Neural cell (in vitro differentiated cells): Measurements from ENCODE around the gene ZBTB7C. TPM values are rescaled to one million over a fixed set of nuclear protein-coding genes. Genes with fewer than 3 reads are reported as not detected.

Experiments
- H2AFZ ChIP-seq: fragments of 200-600, 300-800 bp; sonication (generic), shearing (Covaris generic); 2 replicates; pipeline ENCODE4 v1.6.0; 2014; ENCODE audit warnings: low read depth, mild to moderate bottlenecking, antibody characterized with exemption, low read length, moderate library complexity
- H3F3A ChIP-seq: fragments of 200-600 bp; shearing (Covaris generic); 2 replicates; pipeline ENCODE4 v1.6.1; 2016; ENCODE audit warnings: mild to moderate bottlenecking, moderate library complexity, mixed read lengths, antibody characterized with exemption, low read length; ENCODE audit not compliant: insufficient read depth, poor library complexity, severe bottlenecking
- H3K27ac ChIP-seq: fragments of 200-600, 300-800 bp; sonication (generic), shearing (Covaris generic); 2 replicates; pipeline ENCODE4 v1.5.1; 2014; ENCODE audit warnings: mild to moderate bottlenecking, low read length, moderate library complexity
- H3K27me3 ChIP-seq: fragments of 300-800, 200-600 bp; sonication (generic), shearing (Covaris generic); 2 replicates; pipeline ENCODE4 v1.6.0; 2014; ENCODE audit warnings: mild to moderate bottlenecking, low read depth, low read length, moderate library complexity; ENCODE audit not compliant: insufficient read depth
- H3K36me3 ChIP-seq: fragments of 300-800, 200-600 bp; sonication (generic), shearing (Covaris generic); 2 replicates; pipeline ENCODE4 v1.5.1; 2014; ENCODE audit warnings: mild to moderate bottlenecking, antibody characterized with exemption, low read length, moderate library complexity; ENCODE audit not compliant: insufficient read depth
- H3K4me2 ChIP-seq: fragments of 300-800, 200-600 bp; sonication (generic), shearing (Covaris generic); 2 replicates; pipeline ENCODE4 v1.6.0; 2014; ENCODE audit warnings: mild to moderate bottlenecking, low read length
- H3K4me3 ChIP-seq: fragments of 300-800, 200-600 bp; sonication (generic), shearing (Covaris generic); 2 replicates; pipeline ENCODE4 v1.5.1; 2014; ENCODE audit warnings: mild to moderate bottlenecking, low read length, moderate library complexity
- H3K79me2 ChIP-seq: fragments of 200-600 bp; shearing (Covaris generic); replicated peaks from 2 replicates; pipeline ENCODE4 v1.6.0; 2014; ENCODE audit warnings: mild to moderate bottlenecking, low read length, moderate library complexity; ENCODE audit not compliant: insufficient read depth
- H3K9ac ChIP-seq: fragments of 300-800, 200-600 bp; sonication (generic), shearing (Covaris generic); 2 replicates; pipeline ENCODE4 v1.6.1; 2016; ENCODE audit warnings: mild to moderate bottlenecking, low read length, mixed read lengths
- H3K9me2 ChIP-seq: fragments of 200-600 bp; shearing (Covaris generic); 2 replicates; pipeline ENCODE4 v1.6.1; 2016; ENCODE audit warnings: mild to moderate bottlenecking, low read length, mixed read lengths; ENCODE audit not compliant: insufficient read depth
- H3K9me3 ChIP-seq: fragments of 200-600, 300-800 bp; sonication (generic), shearing (Covaris generic); 2 replicates; pipeline ENCODE4 v1.6.1; 2016; ENCODE audit warnings: mild to moderate bottlenecking, mixed run types, low read length, moderate library complexity, mixed read lengths
- H4K20me1 ChIP-seq: fragments of 200-600 bp; shearing (Covaris generic); 2 replicates; pipeline ENCODE4 v1.6.1; 2016; ENCODE audit warnings: mild to moderate bottlenecking, mixed run types; ENCODE audit not compliant: insufficient read depth
- EP300 ChIP-seq: fragments of 450-650 bp; conservative IDR thresholded peaks from 2 replicates; pipeline ENCODE4 v1.6.1; 2014; ENCODE audit warnings: antibody characterized with exemption, mild to moderate bottlenecking, moderate library complexity; ENCODE audit not compliant: poor library complexity, severe bottlenecking
- EZH2 ChIP-seq: fragments of 200-600, 300-800 bp; shearing (Covaris generic), sonication (generic); IDR thresholded peaks from 2 replicates; pipeline ENCODE4 v1.6.1; 2014; ENCODE audit warnings: antibody characterized with exemption, low read length, borderline replicate concordance, mild to moderate bottlenecking; ENCODE audit not compliant: insufficient read depth, poor library complexity, severe bottlenecking
- MXI1 ChIP-seq: fragments of 450-650 bp; conservative IDR thresholded peaks from 2 replicates; pipeline ENCODE4 v1.6.1; 2014; ENCODE audit warnings: antibody characterized with exemption, mild to moderate bottlenecking; ENCODE audit not compliant: poor library complexity, severe bottlenecking
- POLR2AphosphoS5 ChIP-seq: IDR thresholded peaks from 2 replicates; pipeline ENCODE4 v1.6.1; 2012
- RAD21 ChIP-seq: fragments of 450-650 bp; conservative IDR thresholded peaks from 2 replicates; pipeline ENCODE4 v1.6.1; 2014; ENCODE audit warnings: antibody characterized with exemption, mild to moderate bottlenecking, moderate library complexity
- REST ChIP-seq: IDR thresholded peaks from 2 replicates; pipeline ENCODE4 v1.6.1; 2012; ENCODE audit warnings: borderline replicate concordance
- SMC3 ChIP-seq: fragments of 450-650 bp; conservative IDR thresholded peaks from 2 replicates; pipeline ENCODE4 v1.6.1; 2014; ENCODE audit warnings: antibody characterized with exemption, mild to moderate bottlenecking, moderate library complexity; ENCODE audit not compliant: poor library complexity
- TAF1 ChIP-seq: IDR thresholded peaks from 2 replicates; pipeline ENCODE4 v1.6.1; 2012; ENCODE audit warnings: low read depth
- polyA plus RNA-seq: library from polyadenylated mRNA; depleted of rRNA; stranded (reverse); fragments of >200 nt; gene quantifications from 2 replicates; pipeline ENCODE4 v1.2.3, GENCODE V29; 2014
- TF ChIP-seq, protein P1 (sequence below): fragments of 450-650 bp; IDR thresholded peaks from 2 replicates; pipeline ENCODE4 v1.5.1; 2014; ENCODE audit warnings: antibody characterized with exemption, mild to moderate bottlenecking, moderate library complexity; ENCODE audit not compliant: poor library complexity, severe bottlenecking

The ZBTB7C gene
- polyA plus RNA-seq, 1 donor from 2014 or later, result 2.4 TPM

DNA sequence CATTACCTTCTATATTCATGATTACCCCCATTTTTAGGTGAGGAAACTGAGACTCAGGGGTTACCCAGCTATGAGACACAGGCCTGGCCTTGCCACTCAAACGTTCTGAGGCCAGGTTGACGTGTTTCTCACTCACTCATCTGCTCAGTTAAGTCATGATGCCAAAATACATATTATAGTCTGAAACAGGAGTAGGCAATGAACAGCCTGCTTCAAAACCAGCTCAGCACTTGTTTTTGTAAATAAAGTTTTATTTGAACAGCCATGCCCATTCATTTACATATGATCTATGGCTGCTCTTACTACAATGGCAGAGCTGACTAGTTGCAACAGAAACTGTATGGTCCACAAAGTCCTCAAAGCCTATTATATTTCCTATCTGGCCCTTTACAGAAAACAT, 404.6 kb downstream of the ZBTB7C start:
- no peak overlapping the region for H3K27ac ChIP-seq
- H3K4me2 ChIP-seq, result no peak overlapping the region
- no peak overlapping the region for H3K4me3 ChIP-seq
- H3K9ac ChIP-seq, result no peak overlapping the region
- H4K20me1 ChIP-seq, result no peaks in the 10 kb centered on the region
- H3K79me2 ChIP-seq, result no peaks in the 10 kb centered on the region
- H3K27me3 ChIP-seq, result no peaks in the 10 kb centered on the region
- H2AFZ ChIP-seq, result no peak overlapping the region
- no peaks in the 10 kb centered on the region for H3K9me2 ChIP-seq
- TF ChIP-seq, protein P1, sequence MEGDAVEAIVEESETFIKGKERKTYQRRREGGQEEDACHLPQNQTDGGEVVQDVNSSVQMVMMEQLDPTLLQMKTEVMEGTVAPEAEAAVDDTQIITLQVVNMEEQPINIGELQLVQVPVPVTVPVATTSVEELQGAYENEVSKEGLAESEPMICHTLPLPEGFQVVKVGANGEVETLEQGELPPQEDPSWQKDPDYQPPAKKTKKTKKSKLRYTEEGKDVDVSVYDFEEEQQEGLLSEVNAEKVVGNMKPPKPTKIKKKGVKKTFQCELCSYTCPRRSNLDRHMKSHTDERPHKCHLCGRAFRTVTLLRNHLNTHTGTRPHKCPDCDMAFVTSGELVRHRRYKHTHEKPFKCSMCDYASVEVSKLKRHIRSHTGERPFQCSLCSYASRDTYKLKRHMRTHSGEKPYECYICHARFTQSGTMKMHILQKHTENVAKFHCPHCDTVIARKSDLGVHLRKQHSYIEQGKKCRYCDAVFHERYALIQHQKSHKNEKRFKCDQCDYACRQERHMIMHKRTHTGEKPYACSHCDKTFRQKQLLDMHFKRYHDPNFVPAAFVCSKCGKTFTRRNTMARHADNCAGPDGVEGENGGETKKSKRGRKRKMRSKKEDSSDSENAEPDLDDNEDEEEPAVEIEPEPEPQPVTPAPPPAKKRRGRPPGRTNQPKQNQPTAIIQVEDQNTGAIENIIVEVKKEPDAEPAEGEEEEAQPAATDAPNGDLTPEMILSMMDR, result no peak
- TF ChIP-seq POLR2AphosphoS5 (no peak), RAD21 (no peak), EZH2 (no peak), MXI1 (no peak), REST (no peak), SMC3 (no peak), EP300 (no peak), TAF1 (no peak)
- no peaks in the 10 kb centered on the region for H3K9me3 ChIP-seq
- no peaks in the 10 kb centered on the region for H3K36me3 ChIP-seq
- H3F3A ChIP-seq, result no peaks in the 10 kb centered on the region

DNA sequence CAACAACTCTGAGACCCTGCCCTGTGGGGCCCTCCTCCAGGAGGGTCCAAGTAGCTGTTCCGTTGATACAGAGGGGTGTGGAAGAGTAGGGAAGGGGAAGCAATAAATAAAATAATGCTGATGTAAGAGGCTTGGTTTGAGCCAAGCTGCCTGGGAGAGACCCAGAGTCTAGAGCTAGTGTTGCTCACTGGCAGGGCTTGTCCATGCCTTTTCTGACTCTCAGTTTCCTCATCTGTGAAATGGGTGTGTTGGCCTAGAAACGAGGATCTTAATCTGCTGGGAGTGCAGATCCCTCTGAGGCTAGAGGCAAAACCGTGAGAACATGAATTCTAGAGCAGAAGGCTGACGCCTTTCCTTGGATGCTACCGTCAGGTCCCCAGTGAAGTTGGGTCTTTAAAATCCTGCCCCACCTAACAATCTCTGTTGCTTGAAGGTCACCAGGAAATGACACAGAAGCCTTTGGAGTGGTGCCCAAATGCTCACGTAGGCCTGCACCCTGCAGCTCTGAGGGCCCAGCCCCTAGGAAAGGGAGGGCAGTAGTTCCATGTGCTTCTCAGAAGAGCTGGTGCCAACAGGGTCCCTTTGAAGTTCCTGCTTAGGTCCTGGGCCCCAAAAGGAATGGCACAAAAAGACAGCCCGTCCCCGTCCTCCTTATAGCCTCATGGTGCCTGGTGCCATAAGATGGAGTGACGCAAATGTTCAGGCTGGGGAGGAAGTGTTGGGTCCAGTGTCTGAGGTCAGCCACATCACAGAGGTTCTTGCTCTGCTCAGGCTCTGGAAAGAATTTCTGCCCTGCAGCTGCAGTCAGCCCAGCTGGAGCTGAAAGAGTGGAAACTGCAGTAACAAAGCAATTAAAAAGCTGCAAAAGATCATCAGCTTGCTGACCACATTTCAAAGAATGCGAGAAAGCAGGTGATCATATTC, 405.5 kb downstream of the ZBTB7C start:
- TF ChIP-seq TAF1 (no peak), RAD21 (no peak), REST (no peak), EP300 (no peak), POLR2AphosphoS5 (no peak), EZH2 (no peak), MXI1 (no peak), SMC3 (no peak)
- TF ChIP-seq, protein P1, result no peak
- H3K9ac ChIP-seq, result no peak overlapping the region

More for the DNA sequence above, 405.5 kb downstream of the ZBTB7C start:
- Histone ChIP-seq H4K20me1 (no peaks in the 10 kb centered on the region), H3K27ac (no peak overlapping the region), H3K4me3 (no peak overlapping the region), H2AFZ (no peak overlapping the region), H3K4me2 (no peak overlapping the region), H3F3A (no peaks in the 10 kb centered on the region), H3K9me2 (no peaks in the 10 kb centered on the region), H3K9me3 (no peaks in the 10 kb centered on the region), H3K36me3 (no peaks in the 10 kb centered on the region), H3K79me2 (no peaks in the 10 kb centered on the region), H3K27me3 (no peaks in the 10 kb centered on the region)
